ENCODE measurements around the gene ALDH16A1. TPM values are rescaled to one million over a fixed set of nuclear protein-coding genes. Genes with fewer than 3 reads are reported as not detected.

Gene ALDH16A1
- total RNA-seq, 1 donor from 2014 or later = 51.9 TPM

DNA sequence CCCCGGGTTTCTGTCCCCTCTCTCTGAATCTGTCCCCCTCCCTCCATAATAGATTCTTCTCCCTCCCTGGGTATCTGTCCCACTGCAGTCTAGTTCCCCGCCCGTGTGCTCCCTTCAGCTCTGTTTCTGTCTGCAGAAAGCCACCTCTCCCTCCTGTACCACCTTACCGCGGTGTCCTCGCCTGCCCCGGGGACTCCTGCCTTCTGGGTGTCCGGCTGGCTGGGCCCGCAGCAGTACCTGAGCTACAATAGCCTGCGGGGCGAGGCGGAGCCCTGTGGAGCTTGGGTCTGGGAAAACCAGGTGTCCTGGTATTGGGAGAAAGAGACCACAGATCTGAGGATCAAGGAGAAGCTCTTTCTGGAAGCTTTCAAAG is 60.7 kb downstream of the ALDH16A1 start:
- DNase-seq (ENCODE audit: low read depth, low spot score) = no peak
- no peaks in the 10 kb centered on the region for H3K27me3 Mint-ChIP-seq (ENCODE audit: low read depth)
- H3K4me1 Mint-ChIP-seq = peaks cover 29% of the 10 kb centered on the region
- H3K36me3 Mint-ChIP-seq (ENCODE audit: low read depth) = no peaks in the 10 kb centered on the region
- no peaks in the 10 kb centered on the region for H3K9me3 Mint-ChIP-seq
- TF ChIP-seq, protein P1, sequence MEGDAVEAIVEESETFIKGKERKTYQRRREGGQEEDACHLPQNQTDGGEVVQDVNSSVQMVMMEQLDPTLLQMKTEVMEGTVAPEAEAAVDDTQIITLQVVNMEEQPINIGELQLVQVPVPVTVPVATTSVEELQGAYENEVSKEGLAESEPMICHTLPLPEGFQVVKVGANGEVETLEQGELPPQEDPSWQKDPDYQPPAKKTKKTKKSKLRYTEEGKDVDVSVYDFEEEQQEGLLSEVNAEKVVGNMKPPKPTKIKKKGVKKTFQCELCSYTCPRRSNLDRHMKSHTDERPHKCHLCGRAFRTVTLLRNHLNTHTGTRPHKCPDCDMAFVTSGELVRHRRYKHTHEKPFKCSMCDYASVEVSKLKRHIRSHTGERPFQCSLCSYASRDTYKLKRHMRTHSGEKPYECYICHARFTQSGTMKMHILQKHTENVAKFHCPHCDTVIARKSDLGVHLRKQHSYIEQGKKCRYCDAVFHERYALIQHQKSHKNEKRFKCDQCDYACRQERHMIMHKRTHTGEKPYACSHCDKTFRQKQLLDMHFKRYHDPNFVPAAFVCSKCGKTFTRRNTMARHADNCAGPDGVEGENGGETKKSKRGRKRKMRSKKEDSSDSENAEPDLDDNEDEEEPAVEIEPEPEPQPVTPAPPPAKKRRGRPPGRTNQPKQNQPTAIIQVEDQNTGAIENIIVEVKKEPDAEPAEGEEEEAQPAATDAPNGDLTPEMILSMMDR (conservative IDR thresholded peaks at IDR 0.05) = no peak
- H3K27ac Mint-ChIP-seq (ENCODE audit: unreplicated experiment) = no peak overlapping the region
- peak overlapping the region; percentile 87 for H3K4me3 Mint-ChIP-seq

DNA sequence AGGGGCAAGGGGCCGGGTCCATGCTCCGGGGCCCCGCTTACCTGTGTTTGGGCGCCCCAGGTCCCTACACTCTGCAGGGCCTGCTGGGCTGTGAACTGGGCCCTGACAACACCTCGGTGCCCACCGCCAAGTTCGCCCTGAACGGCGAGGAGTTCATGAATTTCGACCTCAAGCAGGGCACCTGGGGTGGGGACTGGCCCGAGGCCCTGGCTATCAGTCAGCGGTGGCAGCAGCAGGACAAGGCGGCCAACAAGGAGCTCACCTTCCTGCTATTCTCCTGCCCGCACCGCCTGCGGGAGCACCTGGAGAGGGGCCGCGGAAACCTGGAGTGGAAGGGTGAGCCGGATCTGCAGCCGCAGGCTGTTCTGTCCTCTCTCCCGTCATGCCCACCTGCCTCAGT is 61.1 kb downstream of the ALDH16A1 start:
- peaks cover 29% of the 10 kb centered on the region for H3K4me1 Mint-ChIP-seq
- no peak overlapping the region for H3K27ac Mint-ChIP-seq (ENCODE audit: unreplicated experiment)
- H3K36me3 Mint-ChIP-seq (ENCODE audit: low read depth) = no peaks in the 10 kb centered on the region
- no peaks in the 10 kb centered on the region for H3K9me3 Mint-ChIP-seq
- TF ChIP-seq, protein P1 (conservative IDR thresholded peaks at IDR 0.05) = no peak
- no peaks in the 10 kb centered on the region for H3K27me3 Mint-ChIP-seq (ENCODE audit: low read depth)
- H3K4me3 Mint-ChIP-seq = peak overlapping the region; percentile 87
- no peak for DNase-seq (ENCODE audit: low read depth, low spot score)

DNA sequence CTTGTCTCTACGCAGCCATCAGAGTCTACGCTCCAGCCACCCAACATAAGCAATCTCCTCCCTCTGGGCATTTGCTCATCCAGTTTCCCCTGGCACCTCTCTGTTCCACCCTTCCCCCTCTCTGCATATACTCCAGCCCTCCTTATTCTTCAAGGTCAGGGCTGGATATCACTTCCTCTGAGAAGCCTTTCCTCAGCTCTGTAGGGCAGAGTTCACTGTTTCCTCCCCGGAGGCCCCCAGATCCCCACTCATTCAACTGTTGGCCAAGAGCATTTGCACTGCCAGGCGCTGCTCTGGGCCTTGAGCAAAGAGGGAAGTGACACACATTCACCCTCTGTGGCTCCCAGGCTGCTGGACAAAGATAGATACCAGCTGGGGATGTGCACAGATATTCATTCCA is 62.7 kb downstream of the ALDH16A1 start:
- no peaks in the 10 kb centered on the region for H3K9me3 Mint-ChIP-seq
- H3K27me3 Mint-ChIP-seq (ENCODE audit: low read depth) = no peaks in the 10 kb centered on the region

DNA sequence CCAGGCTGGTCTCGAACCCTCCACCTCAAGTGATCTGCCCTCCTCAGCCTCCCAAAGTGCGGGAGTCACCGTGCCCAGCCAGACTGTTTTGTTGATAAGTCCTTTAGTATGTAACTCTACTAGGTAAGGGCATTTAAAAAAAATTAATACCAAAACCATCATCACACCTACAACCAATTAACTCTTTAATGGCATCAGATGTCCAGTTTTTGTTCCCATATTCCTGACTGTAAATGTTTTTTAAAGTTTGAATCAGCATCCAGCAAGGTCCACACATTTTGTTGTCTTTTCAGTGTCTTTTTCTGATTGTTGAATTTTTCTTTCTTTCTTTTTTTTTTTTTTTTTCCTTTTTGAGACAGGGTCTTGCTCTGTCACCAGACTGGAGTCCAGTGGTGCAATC is 65.0 kb downstream of the ALDH16A1 start:
- Mint-ChIP-seq H3K4me3 (peak overlapping the region; percentile 62), H3K9me3 (no peaks in the 10 kb centered on the region), H3K27me3 (ENCODE audit: low read depth) (no peaks in the 10 kb centered on the region), H3K27ac (ENCODE audit: unreplicated experiment) (no peak overlapping the region), H3K36me3 (ENCODE audit: low read depth) (no peaks in the 10 kb centered on the region), H3K4me1 (peaks cover 14% of the 10 kb centered on the region)
- TF ChIP-seq, protein P1 (conservative IDR thresholded peaks at IDR 0.05) = no peak
- no peak for DNase-seq (ENCODE audit: low read depth, low spot score)

More for the DNA sequence above, 62.7 kb downstream of the ALDH16A1 start:
- H3K36me3 Mint-ChIP-seq (ENCODE audit: low read depth) = no peaks in the 10 kb centered on the region
- peaks cover 29% of the 10 kb centered on the region for H3K4me1 Mint-ChIP-seq
- TF ChIP-seq, protein P1 (conservative IDR thresholded peaks at IDR 0.05) = no peak
- H3K4me3 Mint-ChIP-seq = peak overlapping the region; percentile 84
- no peak overlapping the region for H3K27ac Mint-ChIP-seq (ENCODE audit: unreplicated experiment)
- DNase-seq (ENCODE audit: low read depth, low spot score) = no peak

Small RNA genes lying within 50 kb of the gene (microRNA-seq; reads per million reads assigned to microRNA genes)
- gene MIR150 = not detected

Other genes with a start within 250 kb of the ALDH16A1 start
- gene SLC6A16, start 128.0 kb upstream of the ALDH16A1 start, total RNA-seq = 7.4 and 9.4 TPM in 2 replicates
- not detected in 2 replicates for gene CD37, start 117.8 kb upstream of the ALDH16A1 start, total RNA-seq
- gene TEAD2, start 90.8 kb upstream of the ALDH16A1 start, total RNA-seq = 153 and 164 TPM in 2 replicates
- gene DKKL1, start 89.3 kb upstream of the ALDH16A1 start, total RNA-seq = 1.9 and 2.0 TPM in 2 replicates
- gene KASH5, start 65.0 kb upstream of the ALDH16A1 start, total RNA-seq = not detected in 2 replicates
- gene PTH2, start 29.8 kb upstream of the ALDH16A1 start, total RNA-seq = not detected in 2 replicates
- not detected in 2 replicates for gene GFY, start 27.8 kb upstream of the ALDH16A1 start, total RNA-seq
- gene SLC17A7, start 11.7 kb upstream of the ALDH16A1 start, total RNA-seq = 0.23 TPM in 1 of 2 replicates, not detected in the other
- gene PIH1D1, start 1.4 kb upstream of the ALDH16A1 start, total RNA-seq = 104 and 110 TPM in 2 replicates
- 0.89 and 1.0 TPM in 2 replicates for gene FLT3LG, start 21.0 kb downstream of the ALDH16A1 start, total RNA-seq
- gene RPL13A, start 34.4 kb downstream of the ALDH16A1 start, total RNA-seq = 2,983 and 3,026 TPM in 2 replicates
- 2,365 and 2,591 TPM in 2 replicates for gene RPS11, start 43.2 kb downstream of the ALDH16A1 start, total RNA-seq
- gene FCGRT, start 59.4 kb downstream of the ALDH16A1 start, total RNA-seq = 24.9 and 27.5 TPM in 2 replicates
- gene RCN3, start 74.8 kb downstream of the ALDH16A1 start, total RNA-seq = 7.7 and 8.8 TPM in 2 replicates
- gene NOSIP, start 127.3 kb downstream of the ALDH16A1 start, total RNA-seq = 70.2 and 74.1 TPM in 2 replicates
- 1.0 and 1.3 TPM in 2 replicates for gene PRRG2, start 128.1 kb downstream of the ALDH16A1 start, total RNA-seq
- gene PRR12, start 138.0 kb downstream of the ALDH16A1 start, total RNA-seq = 51.7 and 53.7 TPM in 2 replicates
- gene RRAS, start 186.9 kb downstream of the ALDH16A1 start, total RNA-seq = 1.2 and 2.3 TPM in 2 replicates
- 89.6 and 91.9 TPM in 2 replicates for gene SCAF1, start 189.0 kb downstream of the ALDH16A1 start, total RNA-seq
- gene IRF3, start 212.6 kb downstream of the ALDH16A1 start, total RNA-seq = 70.0 and 76.0 TPM in 2 replicates
- gene BCL2L12, start 212.7 kb downstream of the ALDH16A1 start, total RNA-seq = 92.4 and 99.5 TPM in 2 replicates
- gene PRMT1, start 224.0 kb downstream of the ALDH16A1 start, total RNA-seq = 454 and 470 TPM in 2 replicates
- 11.8 TPM in 2 replicates for gene ADM5, start 236.4 kb downstream of the ALDH16A1 start, total RNA-seq
- gene CPT1C, start 237.9 kb downstream of the ALDH16A1 start, total RNA-seq = 87.7 and 96.1 TPM in 2 replicates

Data from neural crest cell (in vitro differentiated cells).